SK-N-SH (cell line): ENCODE data around the gene POLN. TPM values are rescaled to one million over a fixed set of nuclear protein-coding genes. Genes with fewer than 3 reads are reported as not detected.

ENCODE experiments used
- CTCF ChIA-PET: fragments of 300-600, 350-600 bp; formaldehyde crosslinking; extraction: SDS; loops from one replicate; lab custom pipeline; 2021; lab: Yijun Ruan, JAX
- POLR2A ChIA-PET: fragments of 350-600 bp; sonication (Branson Sonifier 250); formaldehyde crosslinking; extraction: SDS; loops from one replicate; lab custom pipeline; 2020; ENCODE audit warnings: antibody characterized with exemption, inconsistent platforms; lab: Yijun Ruan, JAX
- DNase-seq: peaks from one replicate; pipeline ENCODE4 v3.0.0; 2012
- H2AFZ ChIP-seq: fragments of 200-600 bp; sonication (generic); 2 replicates; pipeline ENCODE4 v1.8.1; 2016; ENCODE audit warnings: antibody characterized with exemption, mild to moderate bottlenecking, low read depth
- H3F3A ChIP-seq: fragments of 200-600 bp; sonication (generic); replicated peaks from 2 replicates; pipeline ENCODE3; 2016; ENCODE audit warnings: antibody characterized with exemption, mild to moderate bottlenecking; ENCODE audit not compliant: insufficient read depth
- H3K27ac ChIP-seq, 2 experiments: fragments of 200-500 bp in 1 of 2; fragments of 200-600 bp in 1 of 2; sonication (Bioruptor generic) in 1 of 2; sonication (generic), shearing (Covaris generic) in 1 of 2; 2 replicates each; pipeline versions ENCODE4 v1.5.1 to v1.6.1; 2014 to 2016; ENCODE audit warnings: low read depth in 2 of 2, inconsistent platforms in 1 of 2, low read length in 1 of 2, mild to moderate bottlenecking in 1 of 2, mixed read lengths in 1 of 2
- H3K27me3 ChIP-seq: fragments of 200-600 bp; sonication (generic), shearing (Covaris generic); 2 replicates; pipeline ENCODE4 v1.6.1; 2016; ENCODE audit warnings: mixed run types; ENCODE audit not compliant: insufficient read depth
- H3K36me3 ChIP-seq, 2 experiments: fragments of 200-500 bp in 1 of 2; fragments of 200-600 bp in 1 of 2; sonication (Bioruptor generic) in 1 of 2; sonication (generic) in 1 of 2; replicated peaks in 1 of 2; 2 replicates each; pipeline versions ENCODE3 to v1.5.1; 2014 to 2016; ENCODE audit warnings: low read length in 1 of 2, mild to moderate bottlenecking in 1 of 2; ENCODE audit not compliant: insufficient read depth in 2 of 2, control insufficient read depth in 1 of 2
- H3K4me1 ChIP-seq, 2 experiments: fragments of 200-500 bp in 1 of 2; fragments of 200-600 bp in 1 of 2; sonication (Bioruptor generic) in 1 of 2; sonication (generic), shearing (Covaris generic) in 1 of 2; 2 replicates each; pipeline versions ENCODE4 v1.5.1 to v1.6.1; 2014 to 2016; ENCODE audit warnings: low read depth in 1 of 2, low read length in 1 of 2, mixed run types in 1 of 2; ENCODE audit not compliant: insufficient read depth in 2 of 2, control insufficient read depth in 1 of 2
- H3K4me2 ChIP-seq: fragments of 200-600 bp; sonication (generic), shearing (Covaris generic); 2 replicates; pipeline ENCODE4 v1.6.1; 2017; ENCODE audit warnings: mixed run types
- H3K4me3 ChIP-seq, 2 experiments: fragments of 200-500 bp in 1 of 2; fragments of 200-600 bp in 1 of 2; sonication (Bioruptor generic) in 1 of 2; sonication (generic), shearing (Covaris generic) in 1 of 2; 2 replicates each; pipeline versions ENCODE4 v1.5.1 to v1.8.1; 2014 to 2016; ENCODE audit warnings: low read depth in 2 of 2, inconsistent platforms in 1 of 2, low read length in 1 of 2, mild to moderate bottlenecking in 1 of 2, mixed read lengths in 1 of 2, moderate library complexity in 1 of 2
- H3K79me2 ChIP-seq: fragments of 200-600 bp; sonication (generic); 2 replicates; pipeline ENCODE4 v1.8.1; 2017; ENCODE audit warnings: mild to moderate bottlenecking; ENCODE audit not compliant: insufficient read depth
- H3K9ac ChIP-seq: fragments of 200-600 bp; sonication (generic); 2 replicates; pipeline ENCODE4 v1.6.1; 2017; ENCODE audit warnings: mixed run types
- H3K9me2 ChIP-seq: fragments of 200-600 bp; sonication (generic); 2 replicates; pipeline ENCODE4 v1.6.1; 2017; ENCODE audit warnings: mixed run types
- H3K9me3 ChIP-seq: fragments of 200-600 bp; sonication (generic); 2 replicates; pipeline ENCODE4 v1.6.1; 2017; ENCODE audit warnings: mixed run types, mild to moderate bottlenecking, moderate library complexity
- H4K20me1 ChIP-seq: fragments of 200-600 bp; sonication (generic); 2 replicates; pipeline ENCODE4 v1.6.1; 2017; ENCODE audit warnings: mild to moderate bottlenecking, mixed run types; ENCODE audit not compliant: insufficient read depth
- EP300 ChIP-seq, 2 experiments: IDR thresholded peaks; 2 replicates each; pipeline versions ENCODE4 v1.4.0 to v1.6.1; 2012; ENCODE audit warnings: borderline replicate concordance in 1 of 2, low read depth in 1 of 2, low read length in 1 of 2
- FOXJ3 ChIP-seq: sonication (generic); formaldehyde crosslinking; IDR thresholded peaks from 2 replicates; pipeline ENCODE4 v1.5.1; 2020; ENCODE audit warnings: mild to moderate bottlenecking, missing genetic modification reagents
- FOXM1 ChIP-seq: IDR thresholded peaks from 2 replicates; pipeline ENCODE4 v1.4.0; 2012; ENCODE audit warnings: low read depth, mild to moderate bottlenecking
- GATA2 ChIP-seq: sonication (generic); formaldehyde crosslinking; IDR thresholded peaks from 2 replicates; pipeline ENCODE4 v1.5.0; 2020; ENCODE audit warnings: mild to moderate bottlenecking, missing genetic modification reagents
- JUND ChIP-seq: IDR thresholded peaks from 2 replicates; pipeline ENCODE4 v1.4.0; 2012
- MXI1 ChIP-seq: IDR thresholded peaks from 2 replicates; pipeline ENCODE4 v1.6.1; 2012; ENCODE audit warnings: mild to moderate bottlenecking, low read depth, low read length, improper control_type of control experiment
- NFIC ChIP-seq: IDR thresholded peaks from 2 replicates; pipeline ENCODE4 v1.4.0; 2012; ENCODE audit warnings: borderline replicate concordance
- NRF1 ChIP-seq: IDR thresholded peaks from 2 replicates; pipeline ENCODE4 v1.6.1; 2012; ENCODE audit warnings: low read depth, mild to moderate bottlenecking, low read length
- RAD21 ChIP-seq: IDR thresholded peaks from 2 replicates; pipeline ENCODE4 v1.6.1; 2012; ENCODE audit warnings: mild to moderate bottlenecking, low read length
- RCOR1 ChIP-seq: fragments of 150-350 bp; IDR thresholded peaks from 2 replicates; pipeline ENCODE4 v1.6.1; 2017; ENCODE audit warnings: antibody characterized with exemption, low read length
- RFX5 ChIP-seq: IDR thresholded peaks from 2 replicates; pipeline ENCODE4 v1.6.1; 2012; ENCODE audit warnings: mild to moderate bottlenecking, improper control_type of control experiment, low read length
- SIN3A ChIP-seq: IDR thresholded peaks from 2 replicates; pipeline ENCODE4 v1.6.1; 2012; ENCODE audit warnings: low read depth, mild to moderate bottlenecking, low read length, moderate library complexity, borderline replicate concordance
- TAF1 ChIP-seq: IDR thresholded peaks from 2 replicates; pipeline ENCODE4 v1.6.1; 2012; ENCODE audit warnings: low read depth, mild to moderate bottlenecking, low read length, moderate library complexity, borderline replicate concordance
- TCF12 ChIP-seq: IDR thresholded peaks from 2 replicates; pipeline ENCODE4 v1.4.0; 2012
- TEAD4 ChIP-seq: IDR thresholded peaks from 2 replicates; pipeline ENCODE4 v1.4.0; 2012; ENCODE audit warnings: mild to moderate bottlenecking, borderline replicate concordance; ENCODE audit not compliant: insufficient read depth
- YY1 ChIP-seq: IDR thresholded peaks from 2 replicates; pipeline ENCODE4 v1.4.0; 2012; ENCODE audit warnings: low read depth, mild to moderate bottlenecking
- WGBS: methylation state at CpG from one replicate; pipeline ENCODE4 v1.1.6; 2017; ENCODE audit warnings: low lambda C conversion rate; 5-methylcytosine and 5-hydroxymethylcytosine counted together
- polyA plus RNA-seq, 3 experiments: library from polyadenylated mRNA; depleted of rRNA; stranded (reverse); fragments of >200 nt; gene quantifications; 2 replicates each; pipeline ENCODE4 v1.2.3, GENCODE V29; 2012
- TF ChIP-seq, protein P1 (sequence below): IDR thresholded peaks from 2 replicates; pipeline ENCODE4 v1.4.0; 2012; ENCODE audit warnings: low read depth, borderline replicate concordance
- TF ChIP-seq, protein P2 (sequence below): IDR thresholded peaks from 2 replicates; pipeline ENCODE4; 2012
- TF ChIP-seq, protein P3 (sequence below): IDR thresholded peaks from 2 replicates; pipeline ENCODE4 v1.4.0; 2012; ENCODE audit warnings: low read depth, borderline replicate concordance

Gene POLN
- polyA plus RNA-seq, 1 of the 3 experiments (the other 2 are of a cell fraction), result 0.67 TPM

DNA sequence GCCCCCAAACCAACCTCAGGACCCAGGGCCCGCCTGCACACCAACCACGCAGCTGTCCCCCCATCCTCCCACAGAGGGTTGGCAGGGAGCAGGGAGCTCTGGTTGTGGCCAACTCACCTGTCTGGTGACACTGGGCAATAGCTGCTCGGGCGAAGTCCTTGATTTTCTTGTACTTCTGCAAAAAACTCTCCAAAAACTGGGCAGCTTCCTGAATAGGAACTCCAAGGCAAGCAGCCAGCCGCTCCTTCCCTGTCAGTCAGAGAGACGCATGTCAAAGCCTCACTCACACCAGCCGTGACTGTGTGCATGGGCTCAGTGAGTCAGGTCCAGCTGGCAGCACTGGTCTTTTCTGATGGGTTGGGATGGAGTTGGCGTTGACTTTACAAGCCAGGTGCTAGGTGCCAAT, 156.4 kb downstream of the POLN start:
- TF ChIP-seq, protein P1, sequence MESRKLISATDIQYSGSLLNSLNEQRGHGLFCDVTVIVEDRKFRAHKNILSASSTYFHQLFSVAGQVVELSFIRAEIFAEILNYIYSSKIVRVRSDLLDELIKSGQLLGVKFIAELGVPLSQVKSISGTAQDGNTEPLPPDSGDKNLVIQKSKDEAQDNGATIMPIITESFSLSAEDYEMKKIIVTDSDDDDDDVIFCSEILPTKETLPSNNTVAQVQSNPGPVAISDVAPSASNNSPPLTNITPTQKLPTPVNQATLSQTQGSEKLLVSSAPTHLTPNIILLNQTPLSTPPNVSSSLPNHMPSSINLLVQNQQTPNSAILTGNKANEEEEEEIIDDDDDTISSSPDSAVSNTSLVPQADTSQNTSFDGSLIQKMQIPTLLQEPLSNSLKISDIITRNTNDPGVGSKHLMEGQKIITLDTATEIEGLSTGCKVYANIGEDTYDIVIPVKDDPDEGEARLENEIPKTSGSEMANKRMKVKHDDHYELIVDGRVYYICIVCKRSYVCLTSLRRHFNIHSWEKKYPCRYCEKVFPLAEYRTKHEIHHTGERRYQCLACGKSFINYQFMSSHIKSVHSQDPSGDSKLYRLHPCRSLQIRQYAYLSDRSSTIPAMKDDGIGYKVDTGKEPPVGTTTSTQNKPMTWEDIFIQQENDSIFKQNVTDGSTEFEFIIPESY, result no peak
- TF ChIP-seq TAF1 (no peak), EP300 (IDR thresholded peaks at IDR 0.05; ENCODE audit: borderline replicate concordance in 1 of 2, low read depth in 1 of 2, low read length in 1 of 2) (no peak), RCOR1 (no peak)
- TF ChIP-seq, protein P2, sequence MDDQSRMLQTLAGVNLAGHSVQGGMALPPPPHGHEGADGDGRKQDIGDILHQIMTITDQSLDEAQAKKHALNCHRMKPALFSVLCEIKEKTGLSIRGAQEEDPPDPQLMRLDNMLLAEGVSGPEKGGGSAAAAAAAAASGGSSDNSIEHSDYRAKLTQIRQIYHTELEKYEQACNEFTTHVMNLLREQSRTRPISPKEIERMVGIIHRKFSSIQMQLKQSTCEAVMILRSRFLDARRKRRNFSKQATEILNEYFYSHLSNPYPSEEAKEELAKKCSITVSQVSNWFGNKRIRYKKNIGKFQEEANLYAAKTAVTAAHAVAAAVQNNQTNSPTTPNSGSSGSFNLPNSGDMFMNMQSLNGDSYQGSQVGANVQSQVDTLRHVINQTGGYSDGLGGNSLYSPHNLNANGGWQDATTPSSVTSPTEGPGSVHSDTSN, result no peak
- TF ChIP-seq, all 33 proteins: peak for 0
- no peak overlapping the region for H3K4me3 ChIP-seq
- H3K79me2 ChIP-seq, result no peaks in the 10 kb centered on the region
- no peaks in the 10 kb centered on the region for H3F3A ChIP-seq
- no peak overlapping the region for H2AFZ ChIP-seq
- H4K20me1 ChIP-seq, result no peaks in the 10 kb centered on the region
- no peak overlapping the region for H3K9ac ChIP-seq
- no peaks in the 10 kb centered on the region for H3K27me3 ChIP-seq
- no peaks in the 10 kb centered on the region for H3K36me3 ChIP-seq
- no peak for DNase-seq
- no peaks in the 10 kb centered on the region for H3K9me2 ChIP-seq
- H3K27ac ChIP-seq, result no peak overlapping the region
- POLR2A ChIA-PET, result no interaction called here
- 70% methylated on average over 8 of the region's 8 CpGs for WGBS
- CTCF ChIA-PET, result no interaction called here
- no peak overlapping the region for H3K4me2 ChIP-seq
- H3K4me1 ChIP-seq, result no peaks in the 10 kb centered on the region
- no peaks in the 10 kb centered on the region for H3K9me3 ChIP-seq

DNA sequence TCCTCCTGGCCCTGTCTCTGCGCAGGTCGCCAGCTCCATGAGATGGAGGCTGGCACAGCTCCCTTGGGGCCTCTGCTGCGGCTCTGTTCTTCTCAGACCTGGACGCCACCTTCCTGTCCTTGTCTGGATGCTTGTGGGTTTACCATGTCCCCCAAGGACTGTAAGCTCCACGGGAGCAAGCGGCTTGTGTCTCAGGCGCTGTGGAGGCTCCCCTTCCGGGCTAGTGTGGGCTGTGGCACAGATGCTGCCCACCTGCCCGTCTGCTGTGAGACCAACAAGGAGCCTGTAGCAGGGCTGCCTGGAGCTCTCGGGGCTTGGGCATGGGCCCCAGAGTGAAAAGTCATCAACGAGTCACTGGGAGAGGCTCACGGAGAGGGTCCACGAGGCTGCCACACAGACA, 157.6 kb downstream of the POLN start:
- CTCF ChIA-PET, result interaction anchor here (0.8 to 1.2 kb wide), 2 partner anchors 8 to 9 kb away, joined by 3 read pairs; no protein-coding TSS in a partner anchor
- no peak for DNase-seq
- POLR2A ChIA-PET, result no interaction called here
- no peaks in the 10 kb centered on the region for H3K27me3 ChIP-seq
- H3K27ac ChIP-seq, result no peak overlapping the region
- TF ChIP-seq RFX5, result no peak
- no peak for TF ChIP-seq MXI1
- no peaks in the 10 kb centered on the region for H3F3A ChIP-seq
- no peak overlapping the region for H3K9ac ChIP-seq
- H3K4me2 ChIP-seq, result no peak overlapping the region
- no peak overlapping the region for H3K4me3 ChIP-seq
- no peaks in the 10 kb centered on the region for H3K4me1 ChIP-seq
- H3K79me2 ChIP-seq, result no peaks in the 10 kb centered on the region
- H4K20me1 ChIP-seq, result no peaks in the 10 kb centered on the region
- H3K9me3 ChIP-seq, result no peaks in the 10 kb centered on the region
- 56% methylated on average over 10 of the region's 13 CpGs for WGBS
- no peak overlapping the region for H2AFZ ChIP-seq
- H3K36me3 ChIP-seq, result no peaks in the 10 kb centered on the region
- no peaks in the 10 kb centered on the region for H3K9me2 ChIP-seq

DNA sequence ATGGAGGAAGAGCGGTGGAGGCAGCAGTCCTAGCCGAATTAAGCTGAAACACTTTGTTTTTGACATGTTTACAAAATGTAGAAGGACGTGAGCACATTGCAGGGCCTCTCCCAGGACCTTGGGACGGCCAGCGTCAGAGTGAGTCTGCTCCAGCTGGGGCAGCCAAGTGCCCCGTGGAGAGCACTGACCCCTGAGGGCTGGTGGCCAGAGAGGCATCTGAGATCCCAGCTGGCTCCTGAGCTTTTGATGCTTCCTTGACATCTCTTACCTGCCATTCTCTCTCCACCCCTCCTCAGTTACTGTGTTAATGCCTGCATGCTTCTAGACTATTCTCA, 158.1 kb downstream of the POLN start:
- Histone ChIP-seq H3K9me3 (no peaks in the 10 kb centered on the region), H3K4me3 (no peak overlapping the region), H3K27me3 (no peaks in the 10 kb centered on the region), H3K36me3 (no peaks in the 10 kb centered on the region), H2AFZ (no peak overlapping the region), H3F3A (no peaks in the 10 kb centered on the region), H3K9ac (no peak overlapping the region), H3K9me2 (no peaks in the 10 kb centered on the region), H3K4me1 (no peaks in the 10 kb centered on the region), H3K79me2 (no peaks in the 10 kb centered on the region), H3K4me2 (no peak overlapping the region), H4K20me1 (no peaks in the 10 kb centered on the region), H3K27ac (no peak overlapping the region)
- ChIA-PET CTCF (interaction anchor here (1.2 kb wide), 1 partner anchor 10 kb away, joined by 3 read pairs; no protein-coding TSS in a partner anchor), POLR2A (no interaction called here)
- DNase-seq, result no peak
- WGBS, result 25% methylated on average over 3 of the region's 6 CpGs
- TF ChIP-seq, protein P3, sequence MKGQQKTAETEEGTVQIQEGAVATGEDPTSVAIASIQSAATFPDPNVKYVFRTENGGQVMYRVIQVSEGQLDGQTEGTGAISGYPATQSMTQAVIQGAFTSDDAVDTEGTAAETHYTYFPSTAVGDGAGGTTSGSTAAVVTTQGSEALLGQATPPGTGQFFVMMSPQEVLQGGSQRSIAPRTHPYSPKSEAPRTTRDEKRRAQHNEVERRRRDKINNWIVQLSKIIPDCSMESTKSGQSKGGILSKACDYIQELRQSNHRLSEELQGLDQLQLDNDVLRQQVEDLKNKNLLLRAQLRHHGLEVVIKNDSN, result no peak
- TF ChIP-seq TCF12 (no peak), RFX5 (no peak), YY1 (no peak), NRF1 (no peak), FOXM1 (no peak), FOXJ3 (CRISPR knock-in tag) (no peak), TEAD4 (no peak), EP300 (IDR thresholded peaks at IDR 0.05; ENCODE audit: borderline replicate concordance in 1 of 2, low read depth in 1 of 2, low read length in 1 of 2) (no peak), RCOR1 (no peak), RAD21 (no peak), JUND (no peak), SIN3A (no peak), NFIC (no peak), GATA2 (CRISPR knock-in tag) (no peak)
- TF ChIP-seq, protein P2, result no peak
